AG09309 (cell line): Measurements from ENCODE around the gene BLACAT1.
"Not testable (repeated sequence)": the region's sequence is repeated elsewhere in the genome, so short reads cannot be mapped to it uniquely, and the experiment has no call there.

ENCODE experiments used
- DNase-seq: peaks from one replicate; pipeline ENCODE4 v3.0.0-alpha.2; 2010; ENCODE audit warnings: low read depth
- H3K4me3 ChIP-seq: 2 replicates; pipeline ENCODE4 v1.5.1; 2011; ENCODE audit warnings: mild to moderate bottlenecking, low read depth, low read length, moderate library complexity; ENCODE audit not compliant: control insufficient read depth
- TF ChIP-seq, protein P1 (sequence below): IDR thresholded peaks from 2 replicates; pipeline ENCODE4 v1.5.1; 2011; ENCODE audit warnings: mild to moderate bottlenecking, low read depth, low read length, inconsistent platforms; ENCODE audit not compliant: insufficient read depth, control insufficient read depth; ENCODE audit errors: missing control alignments

Gene BLACAT1

GRCh38 chr1:205436776-205437410 lies 19.0 kb downstream of the BLACAT1 start:
- TF ChIP-seq, protein P1, sequence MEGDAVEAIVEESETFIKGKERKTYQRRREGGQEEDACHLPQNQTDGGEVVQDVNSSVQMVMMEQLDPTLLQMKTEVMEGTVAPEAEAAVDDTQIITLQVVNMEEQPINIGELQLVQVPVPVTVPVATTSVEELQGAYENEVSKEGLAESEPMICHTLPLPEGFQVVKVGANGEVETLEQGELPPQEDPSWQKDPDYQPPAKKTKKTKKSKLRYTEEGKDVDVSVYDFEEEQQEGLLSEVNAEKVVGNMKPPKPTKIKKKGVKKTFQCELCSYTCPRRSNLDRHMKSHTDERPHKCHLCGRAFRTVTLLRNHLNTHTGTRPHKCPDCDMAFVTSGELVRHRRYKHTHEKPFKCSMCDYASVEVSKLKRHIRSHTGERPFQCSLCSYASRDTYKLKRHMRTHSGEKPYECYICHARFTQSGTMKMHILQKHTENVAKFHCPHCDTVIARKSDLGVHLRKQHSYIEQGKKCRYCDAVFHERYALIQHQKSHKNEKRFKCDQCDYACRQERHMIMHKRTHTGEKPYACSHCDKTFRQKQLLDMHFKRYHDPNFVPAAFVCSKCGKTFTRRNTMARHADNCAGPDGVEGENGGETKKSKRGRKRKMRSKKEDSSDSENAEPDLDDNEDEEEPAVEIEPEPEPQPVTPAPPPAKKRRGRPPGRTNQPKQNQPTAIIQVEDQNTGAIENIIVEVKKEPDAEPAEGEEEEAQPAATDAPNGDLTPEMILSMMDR = no peak
- DNase-seq = no peak
- no peak overlapping the region for H3K4me3 ChIP-seq

DNA sequence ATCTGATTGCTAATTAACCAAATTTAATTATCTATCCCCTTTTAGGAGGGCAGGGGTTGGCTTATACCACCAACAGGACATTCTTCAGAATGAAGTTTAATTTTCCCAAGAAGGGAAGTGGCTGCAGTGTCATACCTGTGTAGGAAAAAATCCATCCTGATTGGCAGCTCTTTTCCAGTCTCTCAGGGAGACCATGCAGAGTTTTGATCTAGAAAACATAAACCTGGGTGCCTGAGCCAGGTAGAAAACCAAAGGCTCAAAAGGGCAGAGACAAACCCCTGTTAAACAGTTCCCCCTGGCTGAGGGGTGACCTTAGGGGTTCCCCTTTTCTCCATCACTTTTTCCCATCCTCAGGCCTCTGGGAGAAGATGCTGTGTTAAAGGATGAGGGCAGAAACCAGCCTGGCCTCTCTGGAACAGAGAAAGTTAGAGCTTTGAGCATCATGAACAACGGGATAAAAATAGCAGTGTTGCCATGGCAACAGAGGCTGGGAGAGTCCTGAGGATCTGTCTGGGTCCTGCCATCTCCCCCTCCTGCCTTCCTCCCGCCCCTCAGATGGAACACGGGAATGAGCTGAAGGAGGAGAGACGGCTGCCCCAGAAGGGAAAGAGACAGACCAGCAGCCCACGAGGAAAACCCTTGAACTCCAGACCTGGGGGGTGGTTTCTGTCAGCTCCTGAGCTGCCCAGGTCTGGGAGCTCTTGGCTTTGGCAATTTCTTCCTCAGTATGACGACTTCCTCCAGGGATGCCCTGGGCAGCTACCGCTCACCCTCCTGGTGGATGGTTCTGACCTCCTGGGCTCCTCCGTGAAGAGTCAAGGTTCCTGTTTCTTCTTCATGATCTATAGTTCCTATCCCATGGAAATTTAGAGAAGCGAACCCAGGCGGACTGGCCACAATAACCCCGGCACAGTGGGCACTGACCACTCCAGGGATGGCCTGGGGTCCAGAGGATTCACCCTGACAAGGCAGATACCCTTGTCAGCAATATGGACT lies 20.0 kb downstream of the BLACAT1 start:
- H3K4me3 ChIP-seq = no peak overlapping the region
- no peak for DNase-seq
- TF ChIP-seq, protein P1 = no peak

GRCh38 chr1:205434738-205435137 lies 21.1 kb downstream of the BLACAT1 start:
- no peak for DNase-seq
- no peak overlapping the region for H3K4me3 ChIP-seq
- TF ChIP-seq, protein P1 = no peak

DNA sequence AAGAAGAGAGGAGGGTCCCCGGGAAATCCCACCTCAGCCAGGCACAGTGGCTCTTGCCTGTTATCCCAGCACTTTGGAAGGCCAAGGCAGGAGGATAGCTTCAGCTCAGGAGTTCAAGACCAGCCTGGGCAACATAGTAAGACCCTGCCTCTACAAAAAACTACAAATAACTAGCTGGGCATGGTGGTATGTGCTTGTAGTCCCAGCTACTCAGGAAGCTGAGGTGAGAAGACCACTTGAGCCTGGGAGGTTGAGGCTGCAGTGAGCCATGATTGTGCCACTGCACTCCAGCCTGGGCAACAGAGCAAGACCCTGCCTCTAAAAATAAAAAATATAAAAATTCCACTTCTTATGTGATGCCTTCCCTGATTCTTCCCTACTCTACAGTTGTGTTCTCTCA lies 23.2 kb downstream of the BLACAT1 start:
- DNase-seq, H3K4me3 ChIP-seq: not testable (repeated sequence)

- no peak overlapping the region for H3K4me3 ChIP-seq
- DNase-seq = no peak
- TF ChIP-seq, protein P1 = no peak
Measured at GRCh38 chr1:205432116-205432515, 23.7 kb downstream of the BLACAT1 start.

DNA sequence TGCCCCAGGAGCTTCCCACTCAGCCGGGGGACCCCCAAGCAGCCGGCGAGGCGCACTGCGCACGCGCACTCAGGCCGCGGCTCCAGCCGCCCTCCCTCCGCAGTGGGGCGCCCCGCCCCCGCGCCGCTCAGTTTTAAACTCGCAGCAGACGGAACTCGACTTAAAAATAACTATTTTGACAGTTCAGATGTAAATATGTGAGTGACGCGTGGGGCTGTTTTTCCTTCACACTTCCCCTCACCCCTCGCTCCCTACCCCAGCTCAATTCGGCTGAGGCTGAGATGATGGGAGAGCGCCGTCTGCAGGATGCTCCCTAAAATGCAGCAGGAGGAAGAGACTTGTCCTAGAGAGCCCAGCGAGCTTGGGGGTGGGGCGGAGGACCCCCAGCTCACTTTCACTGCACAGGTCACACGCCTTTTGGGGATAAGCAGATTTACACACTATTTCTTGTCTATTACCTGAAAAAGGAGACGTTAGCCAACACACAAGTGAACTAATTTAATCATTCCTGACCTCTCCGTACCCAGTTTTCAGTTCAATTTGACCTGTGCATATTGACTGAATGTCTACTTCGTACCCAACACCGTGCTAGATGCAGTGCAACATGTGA lies 25.0 kb downstream of the BLACAT1 start:
- TF ChIP-seq, protein P1 = peak; percentile 94
- no peak for DNase-seq
- H3K4me3 ChIP-seq = peak overlapping the region; percentile 34
